K562 (cell line): ENCODE measurements around the gene RSBN1L. TPM values are rescaled to one million over a fixed set of nuclear protein-coding genes. Genes with fewer than 3 reads are reported as not detected.
A peak's percentile ranks its signal among the peaks of the same experiment; 100 is the strongest.

Experiments
- ARID2 ChIP-seq: fragments of 450-650 bp; IDR thresholded peaks from 2 replicates; pipeline ENCODE4 v1.6.1; 2017; ENCODE audit warnings: antibody characterized with exemption, mild to moderate bottlenecking
- ETV1 ChIP-seq: fragments of 450-650 bp; conservative IDR thresholded peaks from 2 replicates; pipeline ENCODE4 v1.6.1; 2016; ENCODE audit warnings: missing genetic modification characterization, control low read depth, low read depth, missing compliant biosample characterization
- HMG20B ChIP-seq: fragments of 250-450 bp; sonication (Bioruptor Pico); IDR thresholded peaks from 2 replicates; pipeline ENCODE4 v1.5.0; 2021; ENCODE audit warnings: mild to moderate bottlenecking
- NCOA4 ChIP-seq: fragments of 450-650 bp; IDR thresholded peaks from 2 replicates; pipeline ENCODE4 v1.6.1; 2018; ENCODE audit warnings: mild to moderate bottlenecking; ENCODE audit not compliant: partially characterized antibody
- POLR2AphosphoS5 ChIP-seq: IDR thresholded peaks from 2 replicates; pipeline ENCODE4 v1.6.1; 2011; ENCODE audit warnings: mild to moderate bottlenecking, low read depth, low read length, moderate library complexity; ENCODE audit not compliant: control insufficient read depth, insufficient read depth
- RBM22 ChIP-seq: fragments of 200-400 bp; formaldehyde crosslinking; IDR thresholded peaks from 2 replicates; pipeline ENCODE4 v1.6.1; 2018; ENCODE audit warnings: low read length, low read depth; ENCODE audit not compliant: poor library complexity, severe bottlenecking
- SIX5 ChIP-seq, 2 experiments: IDR thresholded peaks; 2 replicates each; pipeline ENCODE4 v1.6.1; 2011; ENCODE audit warnings: low read length in 2 of 2, borderline replicate concordance in 1 of 2, low read depth in 1 of 2, mild to moderate bottlenecking in 1 of 2, moderate library complexity in 1 of 2; ENCODE audit not compliant: insufficient read depth in 1 of 2
- VEZF1 ChIP-seq: fragments of 200-800 bp; sonication (Bioruptor generic); IDR thresholded peaks from 2 replicates; pipeline ENCODE4 v1.6.1; 2017; ENCODE audit warnings: missing genetic modification characterization, missing compliant biosample characterization
- ZBTB11 ChIP-seq, 3 experiments: fragments of 200-800 bp in 1 of 3; fragments of 250-450 bp in 1 of 3; fragments of 450-650 bp in 1 of 3; sonication (Bioruptor Pico) in 1 of 3; sonication (Bioruptor generic) in 1 of 3; formaldehyde crosslinking in 1 of 3; IDR thresholded peaks; 2 replicates each; pipeline versions ENCODE4 v1.6.1 to v1.8.0; 2016 to 2022; ENCODE audit warnings: mild to moderate bottlenecking in 2 of 3, missing genetic modification characterization in 2 of 3, missing compliant biosample characterization in 1 of 3, moderate library complexity in 1 of 3
- ZFPM2 ChIP-seq: fragments of 250-450 bp; sonication (Bioruptor Pico); IDR thresholded peaks from 2 replicates; pipeline ENCODE4 v1.5.1; 2022; ENCODE audit warnings: mild to moderate bottlenecking
- ZKSCAN3 ChIP-seq: fragments of 250-450 bp; sonication (Bioruptor Pico); IDR thresholded peaks from 2 replicates; pipeline ENCODE4 v1.4.0; 2020
- ZNF143 ChIP-seq: sonication (generic); formaldehyde crosslinking; IDR thresholded peaks from 2 replicates; pipeline ENCODE4 v1.9.0; 2022; ENCODE audit warnings: mild to moderate bottlenecking, missing genetic modification reagents
- ZNF239 ChIP-seq: fragments of 250-450 bp; sonication (Bioruptor Pico); IDR thresholded peaks from 2 replicates; pipeline ENCODE4 v1.4.0; 2020; ENCODE audit warnings: mild to moderate bottlenecking
- ZNF583 ChIP-seq: fragments of 250-450 bp; sonication (Bioruptor Pico); IDR thresholded peaks from 2 replicates; pipeline ENCODE4 v1.4.0; 2020
- polyA plus RNA-seq, 8 experiments: library from polyadenylated mRNA; depleted of rRNA in 4 of 8; stranded (reverse) in 5 of 8; unstranded in 3 of 8; fragments of >200 nt; fragmentation: Nextera tagmentation in 2 of 8; fragmentation: Illumina TruSeq in 1 of 8; extraction: Ambion mirVana in 2 of 8; extraction: Trizol in 1 of 8; gene quantifications; 2 replicates each; pipeline versions ENCODE4 v1.2.1 to v1.2.3, GENCODE V29; 2011 to 2014; ENCODE audit warnings: inconsistent platforms in 1 of 8, missing spikeins in 1 of 8
- total RNA-seq, 7 experiments: library from RNA; depleted of rRNA in 6 of 7; stranded (reverse); fragments of >200 nt in 6 of 7; fragmentation: Illumina TruSeq in 2 of 7; extraction: Trizol in 2 of 7; gene quantifications; 2 replicates each; pipeline versions ENCODE4 v1.2.1 to v1.2.3, GENCODE V29; 2011 to 2021; ENCODE audit warnings: low replicate concordance in 1 of 7

The RSBN1L gene
- total and polyA plus RNA-seq, 9 of the 15 experiments (the other 6 are each of a cell fraction or from before 2014, with no cell fraction given), result 6.2 to 35.2 (median 20.1) TPM

DNA sequence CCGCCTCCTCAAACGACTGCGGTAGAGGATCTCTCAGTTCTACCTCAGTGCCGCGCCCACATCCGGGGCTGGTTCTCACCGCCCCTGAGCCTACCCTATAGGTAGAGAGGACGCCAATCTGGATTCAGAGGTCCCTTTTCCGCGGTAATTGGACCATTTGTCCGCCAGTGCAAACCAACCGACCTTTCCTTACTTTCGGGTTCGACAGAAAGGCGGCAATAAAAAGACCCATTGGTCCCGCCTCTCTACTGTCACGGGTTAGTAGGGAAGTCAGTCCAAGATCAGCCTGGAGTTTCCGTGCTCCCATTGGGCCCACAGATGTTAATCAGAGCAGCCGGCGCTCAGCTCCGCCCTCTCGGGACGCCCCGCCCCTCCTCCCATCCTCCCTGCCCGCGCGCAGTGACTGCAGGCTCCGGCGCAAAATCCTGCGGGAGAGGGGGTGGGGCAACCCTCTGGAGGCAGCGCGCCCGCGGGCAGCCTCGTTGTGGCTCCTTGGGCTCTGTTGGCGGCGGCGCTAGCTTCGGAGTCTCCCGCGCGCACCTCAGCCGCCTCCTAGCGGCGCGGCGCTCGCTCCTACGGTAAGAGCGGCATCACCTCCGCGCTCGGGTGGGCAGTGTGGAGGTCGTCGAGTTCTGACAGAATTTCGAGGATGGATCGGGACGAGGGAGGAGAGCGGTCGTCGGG is 102.3 kb downstream of the RSBN1L start, which contains the start of the genes PHTF2 and TMEM60 (continued):
- TF ChIP-seq SIX5 (IDR thresholded peaks at IDR 0.05; ENCODE audit: borderline replicate concordance in 1 of 2, insufficient read depth in 1 of 2, low read depth in 1 of 2, low read length in 2 of 2), result no peak
- TF ChIP-seq ZNF583, result peak; percentile 40; the same call in 1 of the 2 replicates
- TF ChIP-seq RBM22, result peak; percentile 77
- TF ChIP-seq ZBTB11 (CRISPR knock-in tag; IDR thresholded peaks at IDR 0.05), result no peak
- no peak for TF ChIP-seq ZKSCAN3 (CRISPR knock-in tag)
- no peak for TF ChIP-seq ARID2
- peak; percentile 57 for TF ChIP-seq POLR2AphosphoS5
- peak; percentile 94 for TF ChIP-seq ETV1 (tag)
- TF ChIP-seq ZFPM2, result no peak
- peak; percentile 84 for TF ChIP-seq VEZF1 (CRISPR knock-in tag)
- no peak for TF ChIP-seq HMG20B (CRISPR knock-in tag)
- TF ChIP-seq NCOA4, result no peak
- TF ChIP-seq ZNF143 (CRISPR knock-in tag), result no peak
- TF ChIP-seq ZNF239, result no peak
